Hepatocyte (in vitro differentiated cells): Measurements from ENCODE around the gene MIGA1.

ENCODE experiments used
- CTCF ChIP-seq: fragments of 200-600 bp; sonication (generic); IDR thresholded peaks from 2 replicates; pipeline ENCODE4 v1.5.1; 2016; ENCODE audit warnings: antibody characterized with exemption, mild to moderate bottlenecking; ENCODE audit not compliant: poor library complexity
- EZH2phosphoT487 ChIP-seq: fragments of 200-600 bp; sonication (generic); IDR thresholded peaks from one replicate; pipeline ENCODE4 v1.6.1; 2018; ENCODE audit warnings: antibody characterized with exemption, mild to moderate bottlenecking, low read depth, moderate library complexity; ENCODE audit not compliant: unreplicated experiment, severe bottlenecking

- TF ChIP-seq CTCF (no peak), EZH2phosphoT487 (no peak)
Observed at GRCh38 chr1:77841574-77841973, 62.1 kb downstream of the MIGA1 start.
